Upper lobe of left lung (tissue), 4 donors: ENCODE data around the gene SLC5A6.

ENCODE experiments used
- POLR2A ChIP-seq, 4 donors: fragments of 450-650 bp; IDR thresholded peaks; one replicate each; pipeline ENCODE4 v1.5.1; 2016 to 2017; ENCODE audit warnings: antibody characterized with exemption in 4 of 4, mild to moderate bottlenecking in 2 of 4
- POLR2AphosphoS5 ChIP-seq, 2 donors: sonication (generic); formaldehyde crosslinking; IDR thresholded peaks; one replicate each; pipeline ENCODE4 v1.5.1; 2017; ENCODE audit warnings: antibody characterized with exemption in 2 of 2
- TF ChIP-seq, protein P1 (sequence below), 6 experiments: fragments of 450-650 bp in 4 of 6; fragments of 200-600 bp in 2 of 6; sonication (generic) in 2 of 6; IDR thresholded peaks; one replicate each; pipeline ENCODE4 v1.5.1; 2016 to 2019; ENCODE audit warnings: antibody characterized with exemption in 6 of 6

DNA sequence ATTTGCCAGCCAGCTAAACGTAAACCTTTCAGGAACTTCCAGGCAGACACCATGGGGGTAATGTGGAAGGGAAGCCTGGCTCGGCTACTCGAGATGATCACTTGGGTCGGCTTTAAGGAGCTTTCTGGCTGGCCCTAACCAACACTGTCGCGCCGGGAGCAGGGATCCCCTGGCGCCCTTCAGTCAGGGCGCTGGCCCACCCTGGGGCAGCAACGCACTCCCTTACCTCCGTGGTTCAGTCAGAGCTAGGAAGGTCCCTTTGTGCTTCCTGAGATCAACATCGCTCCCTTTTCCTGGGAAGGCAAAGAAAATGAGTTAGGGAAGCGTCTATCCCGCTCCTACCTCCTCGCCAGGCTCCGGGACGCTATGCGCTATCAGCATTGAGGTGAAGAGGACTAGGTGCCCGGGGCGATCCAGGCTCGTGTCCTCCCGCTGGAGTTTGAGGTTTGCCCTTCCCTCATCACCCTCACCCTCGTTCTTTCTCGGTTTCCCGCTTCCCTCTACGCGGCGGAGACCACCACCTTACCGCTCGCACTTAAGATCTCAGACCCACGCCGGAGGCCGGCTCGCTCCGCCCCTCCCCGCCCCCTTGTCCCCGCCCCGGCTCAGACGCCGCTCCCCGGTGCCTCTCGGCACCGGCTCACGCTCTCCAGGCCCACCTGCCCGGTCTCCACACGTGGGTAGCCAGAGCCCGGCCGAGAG lies 676 bp downstream of the SLC5A6 start:
- TF ChIP-seq, protein P1, sequence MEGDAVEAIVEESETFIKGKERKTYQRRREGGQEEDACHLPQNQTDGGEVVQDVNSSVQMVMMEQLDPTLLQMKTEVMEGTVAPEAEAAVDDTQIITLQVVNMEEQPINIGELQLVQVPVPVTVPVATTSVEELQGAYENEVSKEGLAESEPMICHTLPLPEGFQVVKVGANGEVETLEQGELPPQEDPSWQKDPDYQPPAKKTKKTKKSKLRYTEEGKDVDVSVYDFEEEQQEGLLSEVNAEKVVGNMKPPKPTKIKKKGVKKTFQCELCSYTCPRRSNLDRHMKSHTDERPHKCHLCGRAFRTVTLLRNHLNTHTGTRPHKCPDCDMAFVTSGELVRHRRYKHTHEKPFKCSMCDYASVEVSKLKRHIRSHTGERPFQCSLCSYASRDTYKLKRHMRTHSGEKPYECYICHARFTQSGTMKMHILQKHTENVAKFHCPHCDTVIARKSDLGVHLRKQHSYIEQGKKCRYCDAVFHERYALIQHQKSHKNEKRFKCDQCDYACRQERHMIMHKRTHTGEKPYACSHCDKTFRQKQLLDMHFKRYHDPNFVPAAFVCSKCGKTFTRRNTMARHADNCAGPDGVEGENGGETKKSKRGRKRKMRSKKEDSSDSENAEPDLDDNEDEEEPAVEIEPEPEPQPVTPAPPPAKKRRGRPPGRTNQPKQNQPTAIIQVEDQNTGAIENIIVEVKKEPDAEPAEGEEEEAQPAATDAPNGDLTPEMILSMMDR (IDR thresholded peaks at IDR 0.05): no peak
- TF ChIP-seq POLR2A (IDR thresholded peaks at IDR 0.05) (no peak), POLR2AphosphoS5 (IDR thresholded peaks at IDR 0.05) (no peak)
